ENCODE results near the gene RASL10B.

RASL10B gene

GRCh38 chr17:35733366-35733765 is 1.9 kb downstream of the RASL10B start:
- Histone ChIP-seq H3F3A (ENCODE audit: low read depth) (no peaks in the 10 kb centered on the region), H3K4me2 (ENCODE audit: low read depth, low read length, poor library complexity, severe bottlenecking) (no peak overlapping the region), H3K9me2 (replicated peaks; ENCODE audit: low read depth, low read length) (no peaks in the 10 kb centered on the region), H3K4me1 (ENCODE audit: insufficient read depth, low read length, poor library complexity, severe bottlenecking) (no peaks in the 10 kb centered on the region), H2AFZ (ENCODE audit: low read length) (no peak overlapping the region), H3K27me3 (ENCODE audit: insufficient read depth, low read length, poor library complexity, severe bottlenecking) (no peaks in the 10 kb centered on the region), H3K9ac (ENCODE audit: low read depth, low read length, poor library complexity, severe bottlenecking) (no peak overlapping the region), H3K9me3 (ENCODE audit: insufficient read depth, low read depth, low read length) (no peaks in the 10 kb centered on the region), H3K4me3 (ENCODE audit: low read length, poor library complexity, severe bottlenecking) (no peak overlapping the region), H3K36me3 (ENCODE audit: insufficient read depth, low read length) (no peaks in the 10 kb centered on the region), H3K79me2 (ENCODE audit: insufficient read depth, low read length) (no peaks in the 10 kb centered on the region), H4K20me1 (ENCODE audit: insufficient read depth, low read length, poor library complexity, severe bottlenecking) (no peaks in the 10 kb centered on the region)
- no peak for TF ChIP-seq EZH2phosphoT487 (IDR thresholded peaks at IDR 0.05; ENCODE audit: borderline replicate concordance)
- TF ChIP-seq CTCF (conservative IDR thresholded peaks at IDR 0.05; ENCODE audit: low read length) = no peak

GRCh38 chr17:35734396-35734795 is 3.0 kb downstream of the RASL10B start:
- Histone ChIP-seq H3F3A (ENCODE audit: low read depth) (no peaks in the 10 kb centered on the region), H3K4me2 (ENCODE audit: low read depth, low read length, poor library complexity, severe bottlenecking) (no peak overlapping the region), H4K20me1 (ENCODE audit: insufficient read depth, low read length, poor library complexity, severe bottlenecking) (no peaks in the 10 kb centered on the region), H3K4me3 (ENCODE audit: low read length, poor library complexity, severe bottlenecking) (no peak overlapping the region), H3K4me1 (ENCODE audit: insufficient read depth, low read length, poor library complexity, severe bottlenecking) (no peaks in the 10 kb centered on the region), H3K27me3 (ENCODE audit: insufficient read depth, low read length, poor library complexity, severe bottlenecking) (no peaks in the 10 kb centered on the region), H3K9ac (ENCODE audit: low read depth, low read length, poor library complexity, severe bottlenecking) (no peak overlapping the region), H2AFZ (ENCODE audit: low read length) (no peak overlapping the region), H3K9me2 (replicated peaks; ENCODE audit: low read depth, low read length) (no peaks in the 10 kb centered on the region), H3K79me2 (ENCODE audit: insufficient read depth, low read length) (no peaks in the 10 kb centered on the region), H3K36me3 (ENCODE audit: insufficient read depth, low read length) (no peaks in the 10 kb centered on the region), H3K9me3 (ENCODE audit: insufficient read depth, low read depth, low read length) (no peaks in the 10 kb centered on the region)
- TF ChIP-seq CTCF (conservative IDR thresholded peaks at IDR 0.05; ENCODE audit: low read length) (no peak), EZH2phosphoT487 (IDR thresholded peaks at IDR 0.05; ENCODE audit: borderline replicate concordance) (no peak)

- Histone ChIP-seq H3K9ac (ENCODE audit: low read depth, low read length, poor library complexity, severe bottlenecking) (no peak overlapping the region), H3K36me3 (ENCODE audit: insufficient read depth, low read length) (no peaks in the 10 kb centered on the region), H3K4me3 (ENCODE audit: low read length, poor library complexity, severe bottlenecking) (no peak overlapping the region), H2AFZ (ENCODE audit: low read length) (no peak overlapping the region), H3K4me2 (ENCODE audit: low read depth, low read length, poor library complexity, severe bottlenecking) (no peak overlapping the region), H3F3A (ENCODE audit: low read depth) (no peaks in the 10 kb centered on the region), H3K79me2 (ENCODE audit: insufficient read depth, low read length) (no peaks in the 10 kb centered on the region), H3K27me3 (ENCODE audit: insufficient read depth, low read length, poor library complexity, severe bottlenecking) (no peaks in the 10 kb centered on the region), H3K4me1 (ENCODE audit: insufficient read depth, low read length, poor library complexity, severe bottlenecking) (no peaks in the 10 kb centered on the region), H4K20me1 (ENCODE audit: insufficient read depth, low read length, poor library complexity, severe bottlenecking) (no peaks in the 10 kb centered on the region), H3K9me3 (ENCODE audit: insufficient read depth, low read depth, low read length) (no peaks in the 10 kb centered on the region), H3K9me2 (replicated peaks; ENCODE audit: low read depth, low read length) (no peaks in the 10 kb centered on the region)
- TF ChIP-seq CTCF (conservative IDR thresholded peaks at IDR 0.05; ENCODE audit: low read length) = no peak
Measured at GRCh38 chr17:35735036-35735805, 3.8 kb downstream of the RASL10B start.
